Activated gamma-delta T cell treated with anti-CD3 and anti-CD28 coated beads, Interleukin-2, amount 50 U/mL, for 16 hours (primary cell): Measurements from ENCODE around the gene CHST5.
A peak's percentile ranks its signal among the peaks of the same experiment; 100 is the strongest.

Experiments
- DNase-seq: peaks from one replicate; pipeline ENCODE4 v3.0.0-alpha.2; 2020; ENCODE audit warnings: low read depth

The CHST5 gene

GRCh38 chr16:75535901-75536300, at the start of gene CHST5:
Gene CHST5 (minus strand): TSS chr16:75536108. CDS start chr16:75530384, 5,724 bp downstream.
- no peak for DNase-seq

DNA sequence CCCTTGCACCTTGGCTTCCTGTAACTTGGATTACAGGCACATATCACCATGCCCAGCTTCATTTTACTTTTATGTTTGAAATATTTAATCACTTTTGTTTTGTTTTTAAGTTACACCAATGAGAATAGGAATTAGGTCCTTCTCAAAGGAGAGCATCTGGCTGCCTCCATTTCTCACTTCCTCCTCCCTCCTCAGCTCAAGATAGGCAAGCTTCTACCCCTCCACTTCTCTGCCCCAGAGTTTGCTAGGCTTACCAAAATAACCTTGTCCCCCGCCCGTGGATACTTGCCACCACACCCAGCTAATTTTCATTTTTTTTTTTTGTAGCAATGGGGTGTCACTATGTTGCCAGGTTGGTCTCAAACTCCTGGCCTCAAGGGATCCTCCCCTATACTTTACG, 48.2 kb upstream of the CHST5 start:
- no peak for DNase-seq

DNA sequence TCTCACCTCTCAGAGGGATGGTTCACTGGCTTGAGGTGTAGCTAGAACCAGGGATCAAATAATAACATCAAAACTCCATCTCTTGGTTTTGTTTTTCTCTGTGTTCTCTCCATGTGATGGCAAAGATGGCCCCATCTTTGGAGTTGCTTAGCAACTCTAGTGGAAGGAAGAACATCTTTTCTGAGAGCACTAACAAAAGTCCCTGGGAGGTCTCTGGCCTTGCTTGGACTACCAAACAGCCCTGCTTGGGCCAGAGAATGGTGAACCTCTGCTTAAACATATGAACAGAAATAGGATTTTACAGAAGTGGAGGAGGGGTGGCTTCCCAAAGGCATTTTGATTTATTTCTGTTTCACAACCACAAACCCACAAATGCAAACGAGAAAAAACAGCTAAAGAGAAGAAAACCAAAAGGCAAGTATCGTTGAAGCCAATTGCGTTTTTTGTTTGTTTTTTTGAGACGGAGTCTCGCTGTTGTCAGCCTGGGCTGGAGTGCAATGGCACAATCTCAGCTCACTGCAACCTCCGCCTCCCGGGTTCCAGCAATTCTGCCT, 43.5 kb upstream of the CHST5 start:
- no peak for DNase-seq

DNA sequence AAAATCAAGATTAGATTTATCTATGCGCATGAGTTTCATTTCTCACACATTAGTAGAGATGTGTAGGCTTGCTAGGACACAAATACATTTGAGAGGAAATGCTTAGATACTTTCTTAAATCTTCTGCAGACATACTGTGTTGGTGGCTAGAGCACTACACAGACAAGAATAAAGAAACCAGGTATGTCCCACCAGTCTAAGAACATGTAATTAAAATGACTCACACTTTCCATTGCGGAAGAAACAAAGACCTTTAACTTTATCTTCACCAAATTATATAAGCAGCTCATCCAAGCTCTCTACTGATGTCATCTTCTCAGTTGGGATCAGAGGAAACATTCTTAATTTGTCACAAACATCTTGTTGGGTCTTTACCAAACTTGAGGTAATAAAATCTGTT, 42.8 kb upstream of the CHST5 start:
- DNase-seq, result no peak

DNA sequence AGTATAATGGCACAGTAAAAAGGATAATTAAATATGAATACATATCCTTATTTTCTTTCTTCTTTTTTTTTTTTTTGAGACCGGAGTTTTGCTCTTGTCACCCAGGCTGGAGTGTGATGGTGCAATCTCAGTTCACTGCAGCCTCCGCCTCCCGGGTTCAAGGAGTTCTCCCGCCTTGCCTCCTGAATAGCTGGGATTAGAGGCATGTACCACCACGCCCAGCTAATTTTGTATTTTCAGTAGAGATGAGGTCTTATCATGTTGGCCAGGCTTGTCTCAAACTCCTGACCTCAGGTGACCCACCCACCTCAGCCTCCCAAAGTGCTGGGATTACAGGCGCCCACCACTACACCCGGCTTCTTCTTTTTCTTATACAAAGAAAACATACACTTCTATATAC, 42.3 kb upstream of the CHST5 start:
- DNase-seq, result no peak

- DNase-seq, result no peak
Observed at GRCh38 chr16:75576384-75576811, 40.5 kb upstream of the CHST5 start.

- DNase-seq, result no peak
Observed at GRCh38 chr16:75575958-75576357, 40.0 kb upstream of the CHST5 start.

GRCh38 chr16:75573955-75574354, 38.0 kb upstream of the CHST5 start:
- DNase-seq, result no peak

- DNase-seq, result no peak
Observed at GRCh38 chr16:75572864-75573542, 37.1 kb upstream of the CHST5 start.

GRCh38 chr16:75570396-75571065, 34.6 kb upstream of the CHST5 start:
- no peak for DNase-seq

- no peak for DNase-seq
Observed at GRCh38 chr16:75567911-75568310, 32.0 kb upstream of the CHST5 start.

GRCh38 chr16:75566758-75567255, 30.9 kb upstream of the CHST5 start:
- DNase-seq, result no peak

GRCh38 chr16:75566040-75566757, 30.3 kb upstream of the CHST5 start, which contains the start of gene GABARAPL2:
Gene GABARAPL2 (plus strand): TSS chr16:75566379. CDS start chr16:75566487, 108 bp downstream.
- peak; percentile 88 for DNase-seq

DNA sequence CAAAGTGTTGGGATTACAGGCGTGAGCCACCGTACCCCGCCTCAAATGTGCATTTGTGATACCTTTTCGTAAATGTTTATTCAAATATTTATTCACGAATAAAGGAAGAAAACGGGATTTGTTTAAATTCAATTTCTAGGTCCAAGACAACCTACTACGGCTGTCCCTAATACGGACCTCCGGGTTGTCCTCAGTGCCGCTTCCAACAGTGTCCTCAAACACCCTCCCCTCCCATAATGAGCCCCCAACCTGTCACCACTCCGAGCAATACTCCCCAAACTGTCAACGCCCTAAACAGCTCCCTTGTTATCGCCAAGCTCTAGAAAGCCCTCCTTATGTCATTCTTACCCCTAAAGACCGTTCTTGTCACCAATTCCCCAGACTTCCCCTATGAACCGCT, 29.7 kb upstream of the CHST5 start:
- no peak for DNase-seq

DNA sequence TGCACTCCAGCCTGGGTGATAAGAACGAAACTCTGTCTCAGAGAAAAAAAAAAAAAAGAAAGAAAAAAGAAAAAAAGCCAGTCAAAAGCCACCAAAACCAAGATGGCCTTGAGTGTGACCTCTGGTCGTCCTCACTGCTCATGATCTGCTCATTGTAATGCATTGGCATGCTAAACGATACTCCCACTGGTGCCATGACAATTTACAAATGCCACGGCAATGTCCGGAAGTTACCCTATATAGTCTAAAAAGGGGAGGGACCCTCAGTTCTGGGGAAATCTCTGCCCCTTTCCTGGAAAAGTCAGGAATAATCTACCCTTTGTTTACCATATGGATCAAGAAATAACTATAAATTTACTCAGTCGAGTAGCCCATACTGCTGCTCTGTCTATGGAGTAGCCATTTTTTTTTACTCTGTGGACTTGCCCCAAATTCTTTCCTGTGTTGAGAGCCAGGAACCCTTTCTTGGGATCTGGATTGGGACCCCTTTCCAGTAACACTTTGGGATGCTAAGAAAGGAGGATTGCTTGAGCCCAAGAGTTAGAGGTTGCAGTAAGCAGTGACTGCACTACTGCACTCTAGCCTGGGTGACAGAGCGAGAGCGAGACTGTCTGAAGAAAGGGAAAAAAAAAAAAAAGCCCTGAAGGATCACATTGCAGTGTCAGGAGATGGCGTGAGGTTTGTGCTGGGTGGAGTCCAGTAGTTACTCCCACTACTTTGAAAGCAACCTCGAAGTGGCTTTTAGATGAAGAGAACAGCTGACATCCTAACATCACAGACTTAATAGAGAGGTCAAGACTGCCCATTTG, 23.9 kb upstream of the CHST5 start:
- no peak for DNase-seq

DNA sequence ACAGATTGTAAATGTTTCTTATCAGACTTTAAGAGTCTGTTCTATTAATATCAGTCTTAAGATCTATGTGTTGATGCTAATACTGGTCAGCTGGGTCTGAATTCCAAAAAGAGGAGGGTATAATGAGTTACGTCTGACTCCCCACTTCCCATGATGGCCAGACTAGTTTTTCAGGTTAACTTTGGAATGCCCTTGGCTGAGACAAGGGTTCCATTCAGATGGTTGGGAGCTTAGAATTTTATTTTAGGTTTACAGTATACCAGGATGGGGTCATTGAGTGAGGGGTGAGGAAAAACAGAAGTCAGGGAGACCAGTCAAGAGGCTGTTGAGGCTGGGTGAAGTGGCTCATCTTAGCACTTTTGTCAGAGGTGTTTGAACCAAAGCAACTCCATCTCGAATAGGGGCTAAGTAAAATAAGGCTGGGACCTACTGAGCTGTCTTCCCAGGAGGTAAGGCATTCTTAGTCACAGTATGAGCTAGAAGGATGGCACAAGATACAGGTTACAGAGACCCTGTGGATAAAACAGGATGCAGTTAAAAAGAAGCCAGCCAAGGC, 23.0 kb upstream of the CHST5 start:
- no peak for DNase-seq

GRCh38 chr16:75556431-75556950, 20.6 kb upstream of the CHST5 start:
- DNase-seq, result no peak

GRCh38 chr16:75555707-75556430, 20.0 kb upstream of the CHST5 start, which contains the start of gene TMEM231:
Gene TMEM231 (minus strand): TSS chr16:75556252. CDS start chr16:75556209, 43 bp downstream.
- peak; percentile 94 for DNase-seq

DNA sequence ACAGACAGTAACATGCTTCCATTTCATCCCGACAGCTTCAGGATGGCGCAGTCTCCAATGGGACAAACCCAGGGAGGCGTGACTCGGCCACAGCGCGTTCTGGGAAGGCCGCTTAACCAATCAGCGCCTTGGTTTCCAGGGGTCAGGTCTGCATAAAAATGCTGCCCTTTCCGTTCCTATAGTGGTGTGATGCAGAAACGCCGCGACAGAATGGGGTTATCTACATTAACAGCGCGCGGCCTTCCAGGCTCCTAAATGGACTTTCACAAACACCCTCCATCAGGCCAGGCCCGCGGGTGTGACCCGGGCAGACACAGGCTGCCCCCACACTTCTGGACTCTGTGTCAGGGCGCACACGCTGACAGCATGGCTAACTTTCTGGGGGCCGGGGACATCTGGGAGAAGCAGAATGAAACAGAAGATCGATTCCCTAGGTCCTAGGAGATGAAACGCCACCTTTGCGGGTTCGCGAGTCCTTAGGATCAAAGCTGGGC, 19.4 kb upstream of the CHST5 start:
- DNase-seq, result no peak

DNA sequence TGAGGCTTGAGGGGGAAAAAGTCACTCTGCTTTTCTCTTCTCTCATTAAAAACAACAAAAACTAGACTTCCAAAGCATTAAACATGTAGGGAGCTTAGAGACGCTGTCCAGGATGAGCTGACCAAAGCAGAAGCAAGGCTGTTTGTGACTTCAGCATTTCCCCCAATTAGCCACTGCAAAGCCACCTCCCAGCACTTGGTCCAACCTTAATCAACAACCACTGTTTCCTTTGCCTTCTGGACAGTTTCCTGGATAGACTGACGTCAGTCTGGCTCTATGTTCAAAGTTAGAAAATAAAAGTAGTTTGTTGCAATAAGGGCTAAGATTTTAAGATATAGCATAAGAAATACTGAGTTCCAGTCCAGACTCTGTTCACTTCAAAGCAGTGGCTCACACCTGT, 17.0 kb upstream of the CHST5 start:
- DNase-seq, result no peak
